ENCODE measurements around the gene ARHGAP10. TPM values are rescaled to one million over a fixed set of nuclear protein-coding genes. Genes with fewer than 3 reads are reported as not detected.

ARHGAP10 gene
- total RNA-seq, 2 donors from 2014 or later = 36.1 to 43.5 TPM

GRCh38 chr4:148114436-148114835, 382.5 kb downstream of the ARHGAP10 start:
- Histone ChIP-seq H3K27me3 (no peaks in the 10 kb centered on the region), H3K36me3 (peaks cover 20% of the 10 kb centered on the region)

GRCh38 chr4:148116264-148116663, 384.4 kb downstream of the ARHGAP10 start:
- no peaks in the 10 kb centered on the region for H3K27me3 ChIP-seq
- H3K27ac ChIP-seq = no peak overlapping the region
- no peak for TF ChIP-seq CTCF (IDR thresholded peaks at IDR 0.05)
- peaks cover 28% of the 10 kb centered on the region for H3K36me3 ChIP-seq
- no peak overlapping the region for H3K4me3 ChIP-seq
- H3K4me1 ChIP-seq = peaks cover 0 to 10% of the 10 kb centered on the region in 2 donors
- no peaks in the 10 kb centered on the region for H3K9me3 ChIP-seq
- DNase-seq (ENCODE audit: low spot score) = no peak

More at GRCh38 chr4:148114436-148114835, 382.5 kb downstream of the ARHGAP10 start:
- H3K4me3 ChIP-seq = no peak overlapping the region
- peaks cover 0 to 10% of the 10 kb centered on the region in 2 donors for H3K4me1 ChIP-seq
- H3K27ac ChIP-seq = no peak overlapping the region
- no peak for DNase-seq (ENCODE audit: low spot score)
- H3K9me3 ChIP-seq = no peaks in the 10 kb centered on the region
- TF ChIP-seq CTCF (IDR thresholded peaks at IDR 0.05) = no peak

- no peak for TF ChIP-seq CTCF (IDR thresholded peaks at IDR 0.05)
- Histone ChIP-seq H3K27ac (no peak overlapping the region), H3K9me3 (no peaks in the 10 kb centered on the region), H3K4me3 (no peak overlapping the region), H3K4me1 (peaks cover 0 to 10% of the 10 kb centered on the region in 2 donors), H3K36me3 (peaks cover 21% of the 10 kb centered on the region), H3K27me3 (no peaks in the 10 kb centered on the region)
- DNase-seq (ENCODE audit: low spot score) = no peak
Observed at GRCh38 chr4:148116969-148117368, 385.1 kb downstream of the ARHGAP10 start.

GRCh38 chr4:148118179-148118578, 386.3 kb downstream of the ARHGAP10 start:
- Histone ChIP-seq H3K27me3 (no peaks in the 10 kb centered on the region), H3K4me1 (peaks cover 0 to 10% of the 10 kb centered on the region in 2 donors), H3K4me3 (no peak overlapping the region), H3K36me3 (peaks cover 17% of the 10 kb centered on the region), H3K27ac (no peak overlapping the region), H3K9me3 (peaks cover 3 to 8% of the 10 kb centered on the region in 2 donors)
- no peak for TF ChIP-seq CTCF (IDR thresholded peaks at IDR 0.05)
- no peak for DNase-seq (ENCODE audit: low spot score)

DNA sequence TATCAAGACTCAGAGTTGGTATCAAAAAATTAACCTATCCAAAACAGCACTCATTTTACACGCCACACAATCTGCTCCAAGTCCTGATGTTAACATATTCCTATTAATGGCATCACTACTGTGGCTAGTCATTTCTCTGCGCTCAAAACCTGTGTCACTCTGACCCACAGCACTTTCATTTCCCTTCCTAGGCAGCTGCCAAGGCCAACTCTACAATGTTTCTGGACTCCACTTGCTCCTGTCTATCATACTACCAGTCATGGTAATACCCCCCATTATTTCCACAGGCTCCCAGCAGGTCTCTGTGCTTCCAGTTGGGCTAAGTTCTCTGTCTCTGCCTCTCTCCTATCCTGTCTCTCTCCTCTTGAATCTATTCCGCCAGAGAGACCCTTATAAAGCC, 386.7 kb downstream of the ARHGAP10 start:
- peaks cover 0 to 10% of the 10 kb centered on the region in 2 donors for H3K4me1 ChIP-seq
- H3K27ac ChIP-seq = no peak overlapping the region
- no peak for DNase-seq (ENCODE audit: low spot score)
- no peaks in the 10 kb centered on the region for H3K27me3 ChIP-seq
- peaks cover 13% of the 10 kb centered on the region for H3K36me3 ChIP-seq
- H3K9me3 ChIP-seq = peaks cover 3 to 11% of the 10 kb centered on the region in 2 donors
- TF ChIP-seq CTCF (IDR thresholded peaks at IDR 0.05) = no peak
- H3K4me3 ChIP-seq = no peak overlapping the region

GRCh38 chr4:148120216-148120615, 388.3 kb downstream of the ARHGAP10 start:
- DNase-seq (ENCODE audit: low spot score) = no peak
- TF ChIP-seq CTCF (IDR thresholded peaks at IDR 0.05) = no peak
- H3K9me3 ChIP-seq = peaks cover 6 to 24% of the 10 kb centered on the region in 2 donors
- H3K4me3 ChIP-seq = no peak overlapping the region
- peaks cover 0 to 10% of the 10 kb centered on the region in 2 donors for H3K4me1 ChIP-seq
- H3K36me3 ChIP-seq = peaks cover 8% of the 10 kb centered on the region
- H3K27me3 ChIP-seq = no peaks in the 10 kb centered on the region
- H3K27ac ChIP-seq = no peak overlapping the region

All from right atrium auricular region (tissue), 2 donors.